ENCODE data around the gene ALG5. TPM values are rescaled to one million over a fixed set of nuclear protein-coding genes. Genes with fewer than 3 reads are reported as not detected.

The ALG5 gene
- total RNA-seq = 10 to 100 TPM; 41.6 to 42.3 TPM

- peaks cover 40% of the 10 kb centered on the region for H3K36me3 Mint-ChIP-seq
- peak within 1 kb of the TSS; percentile 100 for H3K27ac Mint-ChIP-seq
- H3K4me3 Mint-ChIP-seq = peak within 1 kb of the TSS; percentile 100
- no peaks in the 10 kb centered on the region for H3K27me3 Mint-ChIP-seq
- H3K9me3 Mint-ChIP-seq = no peaks in the 10 kb centered on the region
- peaks cover 33% of the 10 kb centered on the region for H3K4me1 Mint-ChIP-seq
- DNase-seq = peak; percentile 96
Measured at GRCh38 chr13:36999054-36999714, at the start of gene ALG5. Gene ALG5 (minus strand): TSS chr13:36999340. CDS start chr13:36999300, 40 bp downstream.

GRCh38 chr13:37047846-37048245 lies 48.7 kb upstream of the ALG5 start:
- peaks cover 23% of the 10 kb centered on the region for H3K36me3 Mint-ChIP-seq
- H3K4me3 Mint-ChIP-seq = no peak overlapping the region
- H3K27me3 Mint-ChIP-seq = no peaks in the 10 kb centered on the region
- DNase-seq = no peak
- H3K27ac Mint-ChIP-seq = no peak overlapping the region
- no peaks in the 10 kb centered on the region for H3K9me3 Mint-ChIP-seq
- H3K4me1 Mint-ChIP-seq = peaks cover 19% of the 10 kb centered on the region

- Mint-ChIP-seq H3K27me3 (no peaks in the 10 kb centered on the region), H3K4me3 (no peak overlapping the region)
Measured at GRCh38 chr13:37047032-37047431, 47.9 kb upstream of the ALG5 start.

GRCh38 chr13:37046062-37046461 lies 46.9 kb upstream of the ALG5 start:
- no peak overlapping the region for H3K27ac Mint-ChIP-seq
- H3K4me3 Mint-ChIP-seq = no peak overlapping the region
- no peaks in the 10 kb centered on the region for H3K27me3 Mint-ChIP-seq
- no peaks in the 10 kb centered on the region for H3K9me3 Mint-ChIP-seq
- no peak for DNase-seq
- H3K4me1 Mint-ChIP-seq = peaks cover 4% of the 10 kb centered on the region
- peaks cover 18% of the 10 kb centered on the region for H3K36me3 Mint-ChIP-seq

More at GRCh38 chr13:37047032-37047431, 47.9 kb upstream of the ALG5 start:
- Mint-ChIP-seq H3K36me3 (peaks cover 20% of the 10 kb centered on the region), H3K9me3 (no peaks in the 10 kb centered on the region), H3K4me1 (peaks cover 12% of the 10 kb centered on the region), H3K27ac (no peak overlapping the region)
- no peak for DNase-seq

- DNase-seq = no peak
- H3K27me3 Mint-ChIP-seq = no peaks in the 10 kb centered on the region
- H3K27ac Mint-ChIP-seq = no peak overlapping the region
- H3K4me1 Mint-ChIP-seq = no peaks in the 10 kb centered on the region
- H3K36me3 Mint-ChIP-seq = peaks cover 18% of the 10 kb centered on the region
- H3K4me3 Mint-ChIP-seq = no peak overlapping the region
- no peaks in the 10 kb centered on the region for H3K9me3 Mint-ChIP-seq
Measured at GRCh38 chr13:37040789-37041188, 41.6 kb upstream of the ALG5 start.

GRCh38 chr13:37039896-37040295 lies 40.8 kb upstream of the ALG5 start:
- peaks cover 21% of the 10 kb centered on the region for H3K36me3 Mint-ChIP-seq
- DNase-seq = no peak
- no peaks in the 10 kb centered on the region for H3K27me3 Mint-ChIP-seq
- no peak overlapping the region for H3K4me3 Mint-ChIP-seq
- H3K9me3 Mint-ChIP-seq = no peaks in the 10 kb centered on the region
- peaks cover 2% of the 10 kb centered on the region for H3K4me1 Mint-ChIP-seq
- no peak overlapping the region for H3K27ac Mint-ChIP-seq

GRCh38 chr13:37037241-37037640 lies 38.1 kb upstream of the ALG5 start:
- Mint-ChIP-seq H3K9me3 (no peaks in the 10 kb centered on the region), H3K27me3 (no peaks in the 10 kb centered on the region), H3K27ac (no peak overlapping the region), H3K4me1 (peaks cover 4% of the 10 kb centered on the region), H3K36me3 (peaks cover 16% of the 10 kb centered on the region), H3K4me3 (no peak overlapping the region)
- DNase-seq = no peak

GRCh38 chr13:37029617-37030016 lies 30.5 kb upstream of the ALG5 start:
- H3K36me3 Mint-ChIP-seq = peaks cover 14% of the 10 kb centered on the region
- no peak for DNase-seq
- H3K9me3 Mint-ChIP-seq = no peaks in the 10 kb centered on the region
- no peak overlapping the region for H3K27ac Mint-ChIP-seq
- peaks cover 2% of the 10 kb centered on the region for H3K4me1 Mint-ChIP-seq
- no peaks in the 10 kb centered on the region for H3K27me3 Mint-ChIP-seq
- no peak overlapping the region for H3K4me3 Mint-ChIP-seq

GRCh38 chr13:37027639-37028038 lies 28.5 kb upstream of the ALG5 start:
- no peak overlapping the region for H3K4me3 Mint-ChIP-seq
- no peak for DNase-seq
- no peaks in the 10 kb centered on the region for H3K9me3 Mint-ChIP-seq
- H3K27me3 Mint-ChIP-seq = no peaks in the 10 kb centered on the region
- H3K4me1 Mint-ChIP-seq = peaks cover 2% of the 10 kb centered on the region
- no peak overlapping the region for H3K27ac Mint-ChIP-seq
- peaks cover 15% of the 10 kb centered on the region for H3K36me3 Mint-ChIP-seq

GRCh38 chr13:37026771-37027170 lies 27.6 kb upstream of the ALG5 start:
- Mint-ChIP-seq H3K4me1 (peaks cover 2% of the 10 kb centered on the region), H3K9me3 (no peaks in the 10 kb centered on the region), H3K4me3 (no peak overlapping the region), H3K27ac (no peak overlapping the region), H3K36me3 (peaks cover 11% of the 10 kb centered on the region), H3K27me3 (no peaks in the 10 kb centered on the region)
- no peak for DNase-seq

GRCh38 chr13:37023871-37024270 lies 24.7 kb upstream of the ALG5 start:
- H3K4me3 Mint-ChIP-seq = no peak overlapping the region
- no peaks in the 10 kb centered on the region for H3K9me3 Mint-ChIP-seq
- H3K27me3 Mint-ChIP-seq = no peaks in the 10 kb centered on the region
- H3K4me1 Mint-ChIP-seq = peaks cover 2% of the 10 kb centered on the region
- peak overlapping the region; percentile 7 for H3K27ac Mint-ChIP-seq
- no peak for DNase-seq
- H3K36me3 Mint-ChIP-seq = peaks cover 9% of the 10 kb centered on the region

GRCh38 chr13:37014609-37015008 lies 15.5 kb upstream of the ALG5 start:
- Mint-ChIP-seq H3K4me1 (no peaks in the 10 kb centered on the region), H3K9me3 (no peaks in the 10 kb centered on the region), H3K36me3 (peaks cover 27% of the 10 kb centered on the region), H3K4me3 (no peak overlapping the region), H3K27me3 (no peaks in the 10 kb centered on the region), H3K27ac (no peak overlapping the region)
- DNase-seq = no peak

- H3K27ac Mint-ChIP-seq = no peak overlapping the region
- no peaks in the 10 kb centered on the region for H3K27me3 Mint-ChIP-seq
- H3K4me1 Mint-ChIP-seq = peaks cover 8% of the 10 kb centered on the region
- peaks cover 39% of the 10 kb centered on the region for H3K36me3 Mint-ChIP-seq
- no peaks in the 10 kb centered on the region for H3K9me3 Mint-ChIP-seq
- no peak for DNase-seq
- H3K4me3 Mint-ChIP-seq = no peak overlapping the region
Measured at GRCh38 chr13:37011788-37012187, 12.6 kb upstream of the ALG5 start.

GRCh38 chr13:37011002-37011401 lies 11.9 kb upstream of the ALG5 start:
- H3K27me3 Mint-ChIP-seq = no peaks in the 10 kb centered on the region
- H3K4me1 Mint-ChIP-seq = peaks cover 11% of the 10 kb centered on the region
- H3K27ac Mint-ChIP-seq = peak overlapping the region; percentile 64

GRCh38 chr13:37010424-37010823 lies 11.3 kb upstream of the ALG5 start:
- Mint-ChIP-seq H3K27ac (peak overlapping the region; percentile 64), H3K4me3 (no peak overlapping the region), H3K4me1 (peaks cover 14% of the 10 kb centered on the region), H3K27me3 (no peaks in the 10 kb centered on the region), H3K9me3 (no peaks in the 10 kb centered on the region), H3K36me3 (peaks cover 33% of the 10 kb centered on the region)
- DNase-seq = no peak

More at GRCh38 chr13:37011002-37011401, 11.9 kb upstream of the ALG5 start:
- H3K4me3 Mint-ChIP-seq = no peak overlapping the region
- DNase-seq = no peak
- H3K9me3 Mint-ChIP-seq = no peaks in the 10 kb centered on the region
- H3K36me3 Mint-ChIP-seq = peaks cover 34% of the 10 kb centered on the region

- H3K4me3 Mint-ChIP-seq = no peak overlapping the region
- no peak for DNase-seq
- peak overlapping the region; percentile 61 for H3K27ac Mint-ChIP-seq
- H3K4me1 Mint-ChIP-seq = peaks cover 17% of the 10 kb centered on the region
- H3K36me3 Mint-ChIP-seq = peaks cover 31% of the 10 kb centered on the region
- H3K9me3 Mint-ChIP-seq = no peaks in the 10 kb centered on the region
- no peaks in the 10 kb centered on the region for H3K27me3 Mint-ChIP-seq
Measured at GRCh38 chr13:37009692-37010091, 10.6 kb upstream of the ALG5 start.
